ENCODE measurements around the gene FALEC.
"Not testable (repeated sequence)": the region's sequence is repeated elsewhere in the genome, so short reads cannot be mapped to it uniquely, and the experiment has no call there.

The FALEC gene

DNA sequence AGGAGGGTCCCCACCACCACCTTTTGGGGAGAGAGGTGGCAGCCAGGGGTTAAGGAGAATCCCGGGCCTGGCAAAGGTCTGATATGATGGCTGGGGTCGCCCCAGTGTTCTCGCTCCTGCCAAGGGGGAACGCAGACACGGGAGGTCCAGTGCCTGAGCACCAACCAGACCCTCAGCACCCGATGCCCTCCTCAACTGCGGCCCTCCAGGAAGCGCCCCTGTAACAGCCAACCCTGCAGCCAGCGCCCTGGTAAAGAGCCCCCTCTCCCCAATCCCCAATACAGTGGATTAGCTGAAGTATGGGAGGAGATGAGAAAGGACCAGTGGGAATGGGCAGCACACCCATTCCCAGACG lies 44.1 kb downstream of the FALEC start:
- Histone ChIP-seq H3K36me3 (ENCODE audit: insufficient read depth, low read length) (peaks cover 3% of the 10 kb centered on the region; the same call in 1 of the 2 replicates), H3K4me1 (ENCODE audit: control insufficient read depth, insufficient read depth, low read length, unreplicated experiment) (peaks cover 49% of the 10 kb centered on the region), H3K4me3 (ENCODE audit: low read depth, low read length) (no peak overlapping the region), H3K27me3 (ENCODE audit: insufficient read depth, low read length) (no peaks in the 10 kb centered on the region), H3K79me2 (ENCODE audit: control insufficient read depth, insufficient read depth, low read length, unreplicated experiment) (peaks cover 18% of the 10 kb centered on the region), H2AFZ (ENCODE audit: low read length, unreplicated experiment) (no peak overlapping the region), H3K27ac (ENCODE audit: low read depth, low read length) (no peak overlapping the region)

DNA sequence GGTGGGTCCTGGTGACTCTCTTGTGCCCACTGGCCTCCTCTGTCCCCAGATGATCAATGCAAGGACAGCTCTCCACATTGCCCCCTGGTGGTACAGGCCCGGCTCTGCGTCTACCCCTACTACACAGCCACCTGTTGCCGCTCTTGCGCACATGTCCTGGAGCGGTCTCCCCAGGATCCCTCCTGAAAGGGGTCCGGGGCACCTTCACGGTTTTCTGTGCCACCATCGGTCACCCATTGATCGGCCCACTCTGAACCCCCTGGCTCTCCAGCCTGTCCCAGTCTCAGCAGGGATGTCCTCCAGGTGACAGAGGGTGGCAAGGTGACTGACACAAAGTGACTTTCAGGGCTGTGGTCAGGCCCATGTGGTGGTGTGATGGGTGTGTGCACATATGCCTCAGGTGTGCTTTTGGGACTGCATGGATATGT lies 44.5 kb downstream of the FALEC start:
- H3K79me2 ChIP-seq (ENCODE audit: control insufficient read depth, insufficient read depth, low read length, unreplicated experiment), result peaks cover 18% of the 10 kb centered on the region
- H2AFZ ChIP-seq (ENCODE audit: low read length, unreplicated experiment), result no peak overlapping the region
- H3K4me1 ChIP-seq (ENCODE audit: control insufficient read depth, insufficient read depth, low read length, unreplicated experiment), result peaks cover 53% of the 10 kb centered on the region
- no peaks in the 10 kb centered on the region for H3K27me3 ChIP-seq (ENCODE audit: insufficient read depth, low read length)
- peaks cover 3% of the 10 kb centered on the region; the same call in 1 of the 2 replicates for H3K36me3 ChIP-seq (ENCODE audit: insufficient read depth, low read length)
- H3K27ac ChIP-seq (ENCODE audit: low read depth, low read length), result peak overlapping the region; percentile 100
- H3K4me3 ChIP-seq (ENCODE audit: low read depth, low read length), result peak overlapping the region; percentile 81

DNA sequence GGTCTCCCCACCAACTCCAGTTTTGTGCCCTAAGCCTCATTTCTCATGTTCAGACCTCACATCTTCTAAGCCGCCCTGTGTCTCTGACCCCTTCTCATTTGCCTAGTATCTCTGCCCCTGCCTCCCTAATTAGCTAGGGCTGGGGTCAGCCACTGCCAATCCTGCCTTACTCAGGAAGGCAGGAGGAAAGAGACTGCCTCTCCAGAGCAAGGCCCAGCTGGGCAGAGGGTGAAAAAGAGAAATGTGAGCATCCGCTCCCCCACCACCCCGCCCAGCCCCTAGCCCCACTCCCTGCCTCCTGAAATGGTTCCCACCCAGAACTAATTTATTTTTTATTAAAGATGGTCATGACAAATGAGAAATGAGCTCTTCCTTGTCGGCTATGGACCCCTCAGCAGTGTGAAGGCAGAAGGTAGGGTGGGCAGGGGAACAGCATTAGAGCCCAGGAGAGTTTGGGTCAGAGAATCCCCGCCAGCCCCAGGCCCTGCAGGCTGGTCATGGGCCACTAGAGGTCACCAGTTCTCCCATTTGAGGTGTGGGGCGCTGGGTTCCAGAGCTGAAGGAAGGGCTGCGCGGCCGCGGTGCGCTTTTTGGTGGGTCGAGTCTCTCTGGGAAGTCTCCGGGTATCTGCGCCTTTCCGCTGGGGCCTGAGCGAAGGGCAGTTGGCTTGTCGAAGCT lies 45.2 kb downstream of the FALEC start:
- H3K36me3 ChIP-seq (ENCODE audit: insufficient read depth, low read length), result peaks cover 1% of the 10 kb centered on the region; the same call in 1 of the 2 replicates
- no peaks in the 10 kb centered on the region for H3K27me3 ChIP-seq (ENCODE audit: insufficient read depth, low read length)
- peaks cover 56% of the 10 kb centered on the region for H3K4me1 ChIP-seq (ENCODE audit: control insufficient read depth, insufficient read depth, low read length, unreplicated experiment)
- H3K4me3 ChIP-seq (ENCODE audit: low read depth, low read length), result peak overlapping the region; percentile 81
- H3K79me2 ChIP-seq (ENCODE audit: control insufficient read depth, insufficient read depth, low read length, unreplicated experiment), result peaks cover 18% of the 10 kb centered on the region
- no peak overlapping the region for H2AFZ ChIP-seq (ENCODE audit: low read length, unreplicated experiment)
- peak overlapping the region; percentile 100 for H3K27ac ChIP-seq (ENCODE audit: low read depth, low read length)

DNA sequence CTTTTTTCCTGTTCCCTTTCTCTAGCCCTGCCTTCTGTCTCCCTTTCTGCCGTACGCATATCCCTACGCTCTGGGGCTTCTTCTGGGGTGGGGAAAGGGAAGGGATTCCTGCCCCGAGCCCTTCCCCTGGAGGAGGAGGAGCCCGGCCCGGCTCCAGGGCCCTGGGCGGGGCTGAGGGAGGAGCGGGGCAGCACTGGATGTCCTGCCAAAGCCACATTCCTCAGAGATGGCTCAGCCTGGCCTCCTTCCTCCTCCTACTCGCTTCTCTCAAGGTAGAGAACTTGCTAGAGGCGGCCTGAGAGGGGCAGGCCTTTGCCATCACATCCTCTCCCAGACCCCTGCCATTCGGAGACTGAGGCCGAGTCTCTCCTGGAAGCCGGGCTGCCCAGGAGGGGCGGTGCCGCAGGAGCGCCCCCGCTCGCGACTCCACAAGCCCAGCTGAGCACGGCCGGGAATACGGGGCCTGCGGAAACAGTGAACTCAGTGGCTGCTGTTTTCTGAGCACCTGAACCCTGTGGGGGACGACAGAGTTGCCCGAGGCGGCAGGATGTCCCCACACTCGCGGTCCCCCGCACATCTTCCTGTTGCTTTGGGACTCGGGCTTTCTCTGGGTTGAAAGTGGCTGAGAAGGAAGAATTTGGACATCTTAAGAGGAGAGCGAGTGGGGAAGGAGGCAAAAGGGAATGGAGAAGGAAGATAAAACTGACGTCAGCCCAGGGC lies 45.9 kb downstream of the FALEC start:
- Histone ChIP-seq H3K79me2 (ENCODE audit: control insufficient read depth, insufficient read depth, low read length, unreplicated experiment) (peaks cover 19% of the 10 kb centered on the region), H3K4me1 (ENCODE audit: control insufficient read depth, insufficient read depth, low read length, unreplicated experiment) (peaks cover 57% of the 10 kb centered on the region), H2AFZ (ENCODE audit: low read length, unreplicated experiment) (no peak overlapping the region)

DNA sequence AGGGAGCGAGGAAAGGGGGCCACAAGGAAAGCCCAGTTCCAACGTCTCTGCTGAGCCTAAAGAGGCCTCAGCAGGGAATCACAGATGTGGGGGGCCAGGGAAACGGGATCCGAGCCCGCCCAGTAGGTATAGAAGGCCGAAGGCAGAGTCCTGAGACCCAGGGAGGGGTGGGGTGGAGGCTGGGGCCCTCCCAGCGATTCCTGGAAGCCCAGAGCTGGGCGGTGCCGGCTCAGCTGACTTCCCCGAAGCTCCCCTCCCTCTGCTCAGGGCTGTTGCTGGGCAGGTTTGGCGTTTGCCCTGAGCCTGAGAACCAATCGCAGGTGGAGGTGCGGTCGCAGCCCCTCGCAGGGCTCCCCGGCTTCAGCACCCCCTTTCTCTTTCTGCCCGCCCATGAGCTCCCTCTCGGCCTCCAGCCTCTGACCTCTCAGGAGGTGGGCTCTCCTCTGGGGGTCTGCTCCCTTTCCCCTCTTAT lies 46.5 kb downstream of the FALEC start:
- H3K36me3 ChIP-seq (ENCODE audit: insufficient read depth, low read length), result no peaks in the 10 kb centered on the region

More for the DNA sequence above, 45.9 kb downstream of the FALEC start:
- Histone ChIP-seq H3K4me3 (ENCODE audit: low read depth, low read length) (peak overlapping the region; percentile 81), H3K27ac (ENCODE audit: low read depth, low read length) (peak overlapping the region; percentile 100), H3K36me3 (ENCODE audit: insufficient read depth, low read length) (no peaks in the 10 kb centered on the region), H3K27me3 (ENCODE audit: insufficient read depth, low read length) (no peaks in the 10 kb centered on the region)

DNA sequence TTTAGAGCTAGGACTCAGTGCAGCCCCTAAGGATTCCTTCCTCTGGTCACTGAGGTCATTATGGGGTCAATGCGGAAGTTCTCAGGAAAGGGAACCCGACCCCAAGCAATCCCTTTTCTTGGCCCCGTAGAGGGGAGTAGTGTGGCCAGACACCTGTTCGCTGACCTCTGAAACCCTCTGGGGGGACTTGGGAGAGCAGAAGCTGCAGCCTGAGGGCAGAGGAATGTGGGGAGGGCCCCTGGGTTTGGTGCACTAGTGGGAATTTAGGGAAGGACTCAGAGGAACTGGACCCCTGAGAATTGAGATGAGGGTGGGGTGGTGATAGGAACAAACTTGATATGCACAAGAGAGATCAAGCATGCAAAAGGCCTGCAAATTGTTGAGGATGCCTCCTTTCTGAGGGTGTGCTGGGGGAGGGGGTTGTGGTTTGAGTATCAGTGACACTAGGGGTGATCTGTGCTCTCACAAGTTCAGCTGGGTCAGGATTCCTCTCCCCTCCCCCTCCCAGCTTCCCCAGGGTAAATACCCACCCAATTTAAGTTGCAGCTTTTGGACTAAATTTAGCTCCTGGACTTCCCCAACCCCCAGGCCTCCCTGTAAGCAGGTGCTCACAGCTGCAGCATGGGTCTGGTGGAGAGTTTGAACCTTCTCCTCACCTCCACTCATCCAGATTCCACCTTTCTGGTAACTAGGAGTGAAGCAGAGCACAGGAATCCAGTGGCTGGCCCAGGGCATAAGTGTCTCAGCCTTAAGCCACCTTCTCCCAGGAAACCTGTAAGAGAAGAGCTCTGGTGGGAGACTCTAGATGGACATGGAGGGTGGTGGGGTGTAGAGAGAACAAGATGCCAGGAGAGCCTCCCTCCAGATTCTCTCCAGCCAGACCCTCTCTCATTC lies 47.1 kb downstream of the FALEC start:
- H3K4me1 ChIP-seq (ENCODE audit: control insufficient read depth, insufficient read depth, low read length, unreplicated experiment), result peaks cover 69% of the 10 kb centered on the region
- H3K36me3 ChIP-seq (ENCODE audit: insufficient read depth, low read length), result no peaks in the 10 kb centered on the region
- H3K79me2 ChIP-seq (ENCODE audit: control insufficient read depth, insufficient read depth, low read length, unreplicated experiment), result peaks cover 31% of the 10 kb centered on the region
- H2AFZ ChIP-seq (ENCODE audit: low read length, unreplicated experiment), result no peak overlapping the region
- H3K27ac ChIP-seq (ENCODE audit: low read depth, low read length), result peak overlapping the region; percentile 100
- no peaks in the 10 kb centered on the region for H3K27me3 ChIP-seq (ENCODE audit: insufficient read depth, low read length)
- H3K4me3 ChIP-seq (ENCODE audit: low read depth, low read length), result peak overlapping the region; percentile 81

More for the DNA sequence above, 46.5 kb downstream of the FALEC start:
- Histone ChIP-seq H3K79me2 (ENCODE audit: control insufficient read depth, insufficient read depth, low read length, unreplicated experiment) (peaks cover 24% of the 10 kb centered on the region), H3K27ac (ENCODE audit: low read depth, low read length) (peak overlapping the region; percentile 100), H3K4me3 (ENCODE audit: low read depth, low read length) (peak overlapping the region; percentile 81), H3K4me1 (ENCODE audit: control insufficient read depth, insufficient read depth, low read length, unreplicated experiment) (peaks cover 63% of the 10 kb centered on the region), H3K27me3 (ENCODE audit: insufficient read depth, low read length) (no peaks in the 10 kb centered on the region), H2AFZ (ENCODE audit: low read length, unreplicated experiment) (no peak overlapping the region)

DNA sequence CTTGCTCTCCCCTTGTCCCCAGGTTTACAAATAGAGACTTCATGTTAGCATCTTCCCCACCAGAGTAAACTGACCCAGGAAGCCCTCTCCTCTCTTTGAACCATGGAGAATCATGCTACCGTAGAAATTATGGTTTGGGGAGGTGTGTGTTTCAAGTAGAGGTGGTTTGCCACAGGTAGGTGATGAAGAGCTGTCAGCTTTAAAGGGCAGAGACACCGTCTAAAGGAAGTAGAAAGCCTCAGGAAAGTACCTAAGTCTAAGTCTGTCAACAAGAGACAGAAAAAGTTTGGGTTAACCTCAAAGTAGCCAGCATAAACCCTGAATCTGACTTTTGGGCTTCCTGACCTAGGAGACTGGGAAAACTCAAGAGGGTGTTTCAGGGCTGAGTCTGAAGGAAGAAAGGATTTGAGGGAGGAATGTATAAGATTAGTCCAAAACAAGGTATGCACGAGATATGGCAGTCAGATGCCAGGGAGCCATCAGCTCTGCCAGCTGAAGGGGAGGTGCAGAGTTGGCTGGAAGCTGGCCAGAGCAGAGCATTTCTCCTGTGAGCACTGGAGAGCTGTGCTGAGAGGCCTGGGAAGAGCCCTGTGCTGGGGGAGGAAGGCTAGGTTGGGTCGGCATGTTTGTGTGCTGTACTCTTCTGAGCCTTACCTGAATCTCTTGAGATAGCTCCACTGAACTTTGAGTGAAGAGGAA lies 47.9 kb downstream of the FALEC start:
- Histone ChIP-seq H3K27me3 (ENCODE audit: insufficient read depth, low read length) (no peaks in the 10 kb centered on the region), H3K36me3 (ENCODE audit: insufficient read depth, low read length) (no peaks in the 10 kb centered on the region), H3K27ac (ENCODE audit: low read depth, low read length) (peak overlapping the region; percentile 100), H3K4me1 (ENCODE audit: control insufficient read depth, insufficient read depth, low read length, unreplicated experiment) (peaks cover 77% of the 10 kb centered on the region), H3K79me2 (ENCODE audit: control insufficient read depth, insufficient read depth, low read length, unreplicated experiment) (peaks cover 31% of the 10 kb centered on the region), H3K4me3 (ENCODE audit: low read depth, low read length) (no peak overlapping the region), H2AFZ (ENCODE audit: low read length, unreplicated experiment) (no peak overlapping the region)

DNA sequence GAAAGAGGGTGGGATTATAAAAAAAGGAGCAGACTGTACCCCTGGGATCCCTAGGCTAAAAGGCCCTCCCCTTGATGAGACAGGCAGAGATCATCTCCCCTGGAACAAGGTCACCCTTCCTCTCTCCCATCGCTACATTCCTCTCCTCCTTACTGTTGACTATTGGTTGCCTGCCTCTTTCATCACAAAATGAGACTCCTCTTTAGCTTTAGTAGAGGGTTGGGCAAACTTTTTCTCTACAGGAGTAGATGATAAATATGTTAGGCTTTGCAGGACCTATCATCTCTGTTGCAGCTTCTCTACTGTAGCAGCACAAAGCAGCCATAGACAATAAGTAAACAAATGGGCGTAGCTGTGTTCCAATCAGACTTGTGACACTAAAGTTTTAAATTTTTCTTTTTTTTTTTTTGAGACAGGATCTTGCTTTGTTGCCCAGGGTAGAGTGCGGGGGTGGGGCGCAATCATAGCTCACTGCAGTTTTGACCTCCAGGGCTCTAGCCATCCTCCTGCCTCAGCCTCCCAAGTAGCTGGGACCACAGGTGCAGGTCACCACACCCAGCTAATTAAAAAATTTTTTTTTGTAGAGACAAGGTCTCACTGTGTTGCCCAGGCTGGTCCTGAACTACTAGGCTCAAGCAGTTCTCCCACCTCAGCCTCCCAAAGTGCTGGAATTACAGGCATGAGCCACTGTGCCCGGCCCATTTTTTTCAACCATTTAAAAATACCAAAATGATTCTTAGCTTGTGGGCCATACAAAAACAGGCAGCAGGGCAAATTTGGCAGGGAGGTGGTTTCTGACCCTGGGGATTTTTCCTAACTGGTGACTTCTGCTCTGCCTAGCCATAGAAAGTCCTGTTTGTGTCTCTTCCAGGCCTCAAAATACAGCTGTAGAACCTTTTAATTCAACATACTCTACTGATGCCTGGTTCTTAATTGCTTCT lies 48.8 kb downstream of the FALEC start:
- Histone ChIP-seq H3K36me3 (ENCODE audit: insufficient read depth, low read length) (no peaks in the 10 kb centered on the region), H3K4me1 (ENCODE audit: control insufficient read depth, insufficient read depth, low read length, unreplicated experiment) (peaks cover 82% of the 10 kb centered on the region), H3K27ac (ENCODE audit: low read depth, low read length) (peak overlapping the region; percentile 100), H2AFZ (ENCODE audit: low read length, unreplicated experiment) (no peak overlapping the region), H3K4me3 (ENCODE audit: low read depth, low read length) (no peak overlapping the region), H3K79me2 (ENCODE audit: control insufficient read depth, insufficient read depth, low read length, unreplicated experiment) (peaks cover 31% of the 10 kb centered on the region), H3K27me3 (ENCODE audit: insufficient read depth, low read length) (no peaks in the 10 kb centered on the region)

DNA sequence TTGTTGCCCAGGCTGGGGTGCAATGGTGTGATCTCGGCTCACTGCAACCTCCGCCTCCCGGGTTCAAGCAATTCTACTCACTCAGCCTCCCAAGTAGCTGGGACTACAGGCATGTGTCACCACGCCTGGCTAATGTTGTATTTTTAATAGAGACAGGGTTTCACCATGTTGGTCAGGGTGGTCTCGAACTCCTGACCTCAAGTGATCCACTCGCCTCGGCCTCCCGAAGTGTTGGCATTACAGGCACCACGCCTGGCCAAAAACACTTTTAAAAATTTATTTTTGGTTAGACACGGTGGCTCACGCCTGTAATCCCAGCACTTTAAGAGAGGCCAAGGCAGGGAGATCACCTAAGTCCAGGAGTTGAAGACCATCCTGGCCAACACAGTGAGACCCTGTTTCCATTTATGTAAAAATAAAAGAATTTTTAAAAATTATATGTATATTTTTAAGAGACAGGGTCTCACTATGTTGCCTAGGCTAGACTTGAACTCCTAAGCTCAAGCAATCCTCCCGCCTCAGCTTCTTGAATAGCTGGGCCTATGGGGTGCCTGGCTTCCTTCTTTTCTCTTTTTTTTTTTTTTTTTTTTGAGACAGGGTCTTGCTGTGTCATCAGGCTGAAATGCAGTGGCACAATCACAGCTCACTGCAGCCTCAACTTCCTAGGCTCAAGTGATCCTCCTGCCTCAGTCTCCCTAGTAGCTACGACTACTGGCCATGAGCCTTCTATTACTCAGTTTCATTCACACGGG lies 49.9 kb downstream of the FALEC start:
- H3K27me3 ChIP-seq (ENCODE audit: insufficient read depth, low read length); H2AFZ ChIP-seq (ENCODE audit: low read length, unreplicated experiment); H3K36me3 ChIP-seq (ENCODE audit: insufficient read depth, low read length); H3K4me3 ChIP-seq (ENCODE audit: low read depth, low read length): not testable (repeated sequence)
- H3K4me1 ChIP-seq (ENCODE audit: control insufficient read depth, insufficient read depth, low read length, unreplicated experiment), result peaks cover 82% of the 10 kb centered on the region
- H3K27ac ChIP-seq (ENCODE audit: low read depth, low read length), result peak overlapping the region; percentile 100
- peaks cover 24% of the 10 kb centered on the region for H3K79me2 ChIP-seq (ENCODE audit: control insufficient read depth, insufficient read depth, low read length, unreplicated experiment)

All from ACC112 (cell line).